MCF 10A (cell line): Measurements from ENCODE around the gene DLL4. TPM values are rescaled to one million over a fixed set of nuclear protein-coding genes. Genes with fewer than 3 reads are reported as not detected.

Experiments used
- BruUV-seq: library from RNA; stranded (reverse); fragments of 400-500 nt; replicated peaks from 2 replicates; lab custom pipeline; 2021; lab: Mats Ljungman, UMichigan
- CTCF ChIA-PET: fragments of 300-600 bp; sonication (Branson Sonifier 250); formaldehyde crosslinking; extraction: SDS; loops from one replicate; lab custom pipeline; 2021; ENCODE audit warnings: antibody characterized with exemption, inconsistent platforms; lab: Yijun Ruan, JAX
- POLR2A ChIA-PET: fragments of 300-600, 350-650 bp; sonication (Branson Sonifier 250); formaldehyde crosslinking; extraction: SDS; loops from one replicate; lab custom pipeline; 2020; ENCODE audit warnings: antibody characterized with exemption, inconsistent platforms; lab: Yijun Ruan, JAX
- DNase-seq: peaks from one replicate; pipeline ENCODE4 v3.0.0-alpha.2; 2018; ENCODE audit not compliant: unreplicated experiment
- H3K27ac Mint-ChIP-seq: one replicate; pipeline ENCODE4 v1.8.0; 2022; ENCODE audit warnings: mild to moderate bottlenecking, low read depth, mixed read lengths; ENCODE audit not compliant: unreplicated experiment
- H3K27me3 Mint-ChIP-seq: one replicate; pipeline ENCODE4 v1.8.0; 2022; ENCODE audit warnings: mixed read lengths; ENCODE audit not compliant: insufficient read depth, unreplicated experiment
- H3K36me3 Mint-ChIP-seq: one replicate; pipeline ENCODE4 v1.8.0; 2022; ENCODE audit warnings: mild to moderate bottlenecking, moderate library complexity, mixed read lengths; ENCODE audit not compliant: insufficient read depth, unreplicated experiment
- H3K4me1 Mint-ChIP-seq: one replicate; pipeline ENCODE4 v1.8.0; 2022; ENCODE audit warnings: mixed read lengths; ENCODE audit not compliant: insufficient read depth, unreplicated experiment
- H3K4me3 Mint-ChIP-seq: one replicate; pipeline ENCODE4 v1.8.0; 2022; ENCODE audit warnings: mild to moderate bottlenecking, moderate library complexity, mixed read lengths; ENCODE audit not compliant: unreplicated experiment
- H3K9me3 Mint-ChIP-seq: one replicate; pipeline ENCODE4 v1.8.0; 2022; ENCODE audit warnings: mixed read lengths; ENCODE audit not compliant: unreplicated experiment
- CTCF ChIP-seq: fragments of 200-600 bp; IDR thresholded peaks from one replicate; pipeline ENCODE4 v1.8.0; 2022; ENCODE audit warnings: antibody characterized with exemption, mild to moderate bottlenecking; ENCODE audit not compliant: unreplicated experiment
- intact Hi-C: fragments of 100-400 bp; cut with micrococcal nuclease; formaldehyde crosslinking; loops from 2 replicates; pipeline ENCODE4 v1.14.1; 2022
- total RNA-seq: library from RNA; stranded (reverse); gene quantifications from 2 replicates; pipeline ENCODE4 v1.2.3, GENCODE V29; 2022

DLL4 gene
- total RNA-seq, 1 experiment from 2014 or later = not detected

DNA sequence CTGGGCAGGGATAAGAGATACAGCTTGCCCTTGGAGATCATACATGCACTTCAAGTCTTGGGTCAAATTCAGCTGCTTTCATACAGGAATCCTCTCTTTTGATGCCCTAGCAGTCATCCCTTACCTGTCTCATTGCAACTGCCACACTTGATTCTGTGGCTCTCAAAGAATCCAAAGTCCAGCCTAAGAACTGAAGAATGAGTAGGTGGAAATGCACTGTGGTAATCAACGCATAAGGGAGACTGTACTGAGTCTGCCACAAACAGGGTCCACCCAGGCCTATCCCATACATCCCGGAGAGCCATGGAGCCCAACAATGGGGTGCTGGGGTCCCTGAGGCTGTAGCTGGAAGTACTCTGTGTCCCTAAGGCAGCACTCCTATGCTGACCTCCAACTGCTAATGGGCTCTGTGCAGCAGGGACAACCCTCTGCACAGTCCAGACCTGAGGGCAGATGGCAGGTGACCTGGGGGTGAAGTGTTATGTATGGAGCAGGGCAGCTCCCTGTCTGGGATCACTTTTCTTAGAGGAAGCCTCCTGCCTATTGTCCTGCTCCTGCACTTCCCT is 36.6 kb upstream of the DLL4 start:
- Mint-ChIP-seq H3K9me3 (no peaks in the 10 kb centered on the region), H3K36me3 (peaks cover 17% of the 10 kb centered on the region), H3K27ac (no peak overlapping the region), H3K4me3 (no peak overlapping the region), H3K27me3 (no peaks in the 10 kb centered on the region), H3K4me1 (peaks cover 31% of the 10 kb centered on the region)
- ChIA-PET CTCF (interaction anchor here (0.5 to 2.0 kb wide), 34 partner anchors 8 to 436 kb away, joined by 3 to 10 read pairs (median 4); partner anchors contain the start of genes C15orf62 and SPINT1), POLR2A (interaction anchor here (0.8 to 3.2 kb wide), 10 partner anchors 12 to 107 kb away, joined by 3 to 68 read pairs (median 8); partner anchors contain the start of genes RHOV and SPINT1)
- TF ChIP-seq CTCF = no peak
- intact Hi-C loops = loop anchor here (1.0 to 5.0 kb wide), 3 partner anchors 35 to 215 kb away; no protein-coding TSS in a partner anchor
- no TSS peak for BruUV-seq
- no peak for DNase-seq

DNA sequence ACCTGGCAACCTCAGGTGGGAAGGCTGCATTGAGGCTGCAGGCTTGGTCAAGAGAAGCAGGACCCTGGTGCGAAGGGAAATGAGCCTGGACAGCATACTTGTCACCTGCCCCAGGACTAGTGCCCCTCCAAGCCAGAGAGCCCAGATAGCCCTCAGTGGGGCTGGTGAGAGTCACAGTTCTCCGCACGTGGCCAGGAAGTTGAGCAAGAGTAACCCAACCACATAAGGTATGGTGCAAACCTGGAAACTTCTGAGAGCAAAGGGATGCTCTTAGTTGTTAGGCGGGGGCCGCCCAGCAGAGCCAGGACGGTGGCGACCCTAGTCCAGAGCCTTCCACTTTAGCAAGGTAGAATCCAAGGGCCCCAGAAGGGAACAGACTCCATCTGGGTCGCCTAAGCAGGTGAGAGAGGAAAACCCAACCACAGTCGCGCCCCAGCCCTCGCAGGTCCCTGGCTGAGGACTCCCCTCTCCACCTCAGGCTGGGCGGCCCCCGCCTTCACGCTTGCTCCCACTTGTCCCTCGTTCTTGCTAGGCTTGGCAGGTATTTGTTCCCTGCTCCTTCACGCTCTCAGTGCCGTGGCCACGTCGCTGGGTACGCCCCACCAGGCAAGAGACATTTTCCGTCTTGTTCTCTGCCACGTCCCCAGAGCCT is 36.0 kb upstream of the DLL4 start:
- Mint-ChIP-seq H3K36me3 (peaks cover 24% of the 10 kb centered on the region), H3K27ac (peak overlapping the region; percentile 98), H3K9me3 (no peaks in the 10 kb centered on the region), H3K4me1 (peaks cover 31% of the 10 kb centered on the region), H3K27me3 (no peaks in the 10 kb centered on the region), H3K4me3 (no peak overlapping the region)
- CTCF ChIA-PET = interaction anchor here (0.6 to 3.7 kb wide), 20 partner anchors 9 to 305 kb away, joined by 3 to 131 read pairs (median 7); partner anchors contain the start of genes C15orf62 and RHOV
- TF ChIP-seq CTCF = no peak
- DNase-seq = peak; percentile 65
- BruUV-seq = no TSS peak
- POLR2A ChIA-PET = interaction anchor here (0.8 to 3.7 kb wide), 8 partner anchors 17 to 190 kb away, joined by 3 to 68 read pairs (median 8); partner anchors contain the start of genes GCHFR and SPINT1
- intact Hi-C loops = loop anchor here (2.0 to 5.0 kb wide), 2 partner anchors 108 to 216 kb away; no protein-coding TSS in a partner anchor

DNA sequence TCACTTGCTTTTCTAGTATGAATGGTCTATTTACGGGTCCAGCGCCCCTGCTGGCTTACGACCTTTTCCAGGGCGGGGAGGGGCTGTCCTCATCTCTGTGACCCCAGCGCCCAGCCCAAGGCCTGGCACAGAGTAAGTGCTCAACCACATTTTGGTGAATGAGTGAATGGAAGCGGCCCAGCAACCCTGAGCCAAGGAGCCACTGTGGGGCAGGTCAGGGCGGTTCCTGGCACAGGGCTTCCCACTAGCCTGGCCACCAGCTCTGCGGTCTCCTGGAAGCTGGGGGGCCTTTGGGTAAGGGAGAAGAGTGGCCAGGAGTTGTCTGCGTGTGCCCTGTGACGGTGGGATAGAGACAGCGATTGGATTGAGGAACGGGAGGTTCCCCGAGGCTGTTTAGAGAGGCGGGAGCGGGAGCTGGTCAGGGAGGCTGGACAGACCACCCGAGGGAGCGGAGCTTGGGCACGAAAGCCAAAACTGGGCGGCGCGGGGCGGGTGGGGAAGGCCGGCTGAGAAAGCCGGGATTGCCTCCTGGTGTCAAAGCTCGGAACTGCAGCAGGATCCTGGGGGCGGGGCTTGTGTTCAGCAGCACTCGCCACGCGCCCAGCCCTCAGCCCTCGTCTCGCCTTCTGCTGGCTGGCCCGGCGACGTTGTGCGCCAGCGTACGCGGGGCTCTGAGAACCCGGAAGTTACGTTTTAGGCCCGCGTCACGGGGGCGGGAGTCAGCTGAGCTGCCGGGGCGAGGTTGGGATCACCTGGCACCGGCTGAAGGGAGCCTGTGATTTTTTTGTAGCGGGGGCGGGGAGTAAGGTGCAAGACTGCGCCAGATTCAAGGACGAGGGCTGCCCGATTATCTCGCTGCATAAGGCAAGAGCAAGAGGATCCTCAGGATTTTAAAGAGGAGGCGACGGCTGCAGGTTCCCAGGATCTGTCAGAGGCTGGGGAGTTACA is 35.1 kb upstream of the DLL4 start, which contains the start of gene VPS18:
Gene VPS18, plus strand, starts transcription at position 718 of the 948 bp plus-strand sequence. CDS start 319 bp downstream, outside the sequence.
- no peaks in the 10 kb centered on the region for H3K9me3 Mint-ChIP-seq
- DNase-seq = peak; percentile 96

More for the DNA sequence above, 35.1 kb upstream of the DLL4 start, which contains the start of gene VPS18:
- Mint-ChIP-seq H3K4me1 (peaks cover 31% of the 10 kb centered on the region), H3K4me3 (peak within 1 kb of the TSS; percentile 95), H3K36me3 (peaks cover 32% of the 10 kb centered on the region), H3K27ac (peak within 1 kb of the TSS; percentile 98), H3K27me3 (no peaks in the 10 kb centered on the region)
- CTCF ChIA-PET = interaction anchor here (0.5 to 3.7 kb wide), 34 partner anchors 9 to 525 kb away, joined by 3 to 131 read pairs (median 4); partner anchors contain the start of genes DNAJC17, RAD51 and RHOV
- intact Hi-C loops = loop anchor here (1.0 to 5.0 kb wide), 4 partner anchors 109 to 299 kb away; partner anchors contain the start of gene KNL1
- POLR2A ChIA-PET = interaction anchor here (0.8 to 3.7 kb wide), 25 partner anchors 9 to 374 kb away, joined by 3 to 63 read pairs (median 8); partner anchors contain the start of genes C15orf62, CCDC32, DNAJC17 and GCHFR
- no TSS peak for BruUV-seq
- TF ChIP-seq CTCF = peak; percentile 92
